HEK293T (cell line): ENCODE results near the gene DENND1B.
"Not testable (repeated sequence)": the region's sequence is repeated elsewhere in the genome, so short reads cannot be mapped to it uniquely, and the experiment has no call there.

Experiments
- ARNT ChIP-seq: fragments of 450-650 bp; IDR thresholded peaks from 2 replicates; pipeline ENCODE4 v1.6.1; 2017; ENCODE audit warnings: mild to moderate bottlenecking
- BHLHE40 ChIP-seq: fragments of 450-650 bp; IDR thresholded peaks from 2 replicates; pipeline ENCODE4 v1.6.1; 2016; ENCODE audit warnings: mild to moderate bottlenecking, moderate library complexity, borderline replicate concordance
- ELF4 ChIP-seq: fragments of 450-650 bp; IDR thresholded peaks from 2 replicates; pipeline ENCODE4 v1.6.1; 2017; ENCODE audit warnings: antibody characterized with exemption
- FOXA1 ChIP-seq: fragments of 450-650 bp; IDR thresholded peaks from 2 replicates; pipeline ENCODE4 v1.6.1; 2016; ENCODE audit warnings: mild to moderate bottlenecking
- FOXK2 ChIP-seq: fragments of 450-650 bp; IDR thresholded peaks from 2 replicates; pipeline ENCODE4 v1.6.1; 2016; ENCODE audit warnings: mild to moderate bottlenecking
- FOXM1 ChIP-seq: fragments of 450-650 bp; IDR thresholded peaks from 2 replicates; pipeline ENCODE4 v1.6.1; 2017; ENCODE audit warnings: mild to moderate bottlenecking, borderline replicate concordance
- HDGF ChIP-seq: fragments of 450-650 bp; IDR thresholded peaks from 2 replicates; pipeline ENCODE4 v1.6.1; 2017; ENCODE audit warnings: antibody characterized with exemption, borderline replicate concordance
- LEF1 ChIP-seq: fragments of 450-650 bp; IDR thresholded peaks from 2 replicates; pipeline ENCODE4 v1.6.1; 2017; ENCODE audit warnings: mild to moderate bottlenecking, borderline replicate concordance
- NFRKB ChIP-seq: fragments of 450-650 bp; IDR thresholded peaks from 2 replicates; pipeline ENCODE4 v1.6.1; 2016; ENCODE audit warnings: mild to moderate bottlenecking, moderate library complexity
- SP1 ChIP-seq: fragments of 450-650 bp; IDR thresholded peaks from 2 replicates; pipeline ENCODE4 v1.6.1; 2017
- TARDBP ChIP-seq: fragments of 450-650 bp; IDR thresholded peaks from 2 replicates; pipeline ENCODE4 v1.6.1; 2016
- ZNF384 ChIP-seq: fragments of 450-650 bp; IDR thresholded peaks from 2 replicates; pipeline ENCODE4 v1.6.1; 2016

DNA sequence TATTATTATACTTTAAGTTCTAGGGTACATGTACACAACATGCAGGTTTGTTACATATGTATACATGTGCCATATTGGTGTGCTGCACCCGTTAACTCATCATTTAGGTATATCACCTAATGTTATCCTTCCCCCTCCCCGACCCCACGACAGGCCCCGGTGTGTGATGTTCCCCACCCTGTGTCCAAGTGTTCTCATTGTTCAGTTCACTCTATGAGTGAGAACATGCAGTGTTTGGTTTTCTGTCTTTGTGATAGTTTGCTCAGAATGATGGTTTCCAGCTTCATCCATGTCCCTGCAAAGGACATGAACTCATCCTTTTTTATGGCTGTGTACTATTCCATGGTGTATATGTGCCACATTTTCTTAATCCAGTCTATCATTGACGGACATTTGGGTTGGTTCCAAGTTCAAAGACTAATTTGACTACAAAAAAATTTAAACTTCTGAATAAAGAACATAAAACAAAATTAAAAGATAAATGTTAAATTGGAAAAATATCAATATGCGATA, 22.6 kb downstream of the DENND1B start:
- not testable (repeated sequence) for TF ChIP-seq FOXM1, FOXA1, HDGF, TARDBP, ZNF384, BHLHE40, SP1, FOXK2, NFRKB, LEF1, ELF4, ARNT
